ENCODE results near the gene KIF5C.

KIF5C gene

GRCh38 chr2:149019768-149020167, 144.7 kb downstream of the KIF5C start:
- DNase-seq (ENCODE audit: low spot score) = no peak
- no peak for TF ChIP-seq CTCF (IDR thresholded peaks at IDR 0.05; ENCODE audit: extremely low read depth, missing control alignments)

GRCh38 chr2:149020432-149020851, 145.4 kb downstream of the KIF5C start:
- TF ChIP-seq CTCF (IDR thresholded peaks at IDR 0.05; ENCODE audit: extremely low read depth, missing control alignments) = no peak

GRCh38 chr2:149021271-149021719, 146.3 kb downstream of the KIF5C start:
- no peak for DNase-seq (ENCODE audit: low spot score)
- no peak for TF ChIP-seq CTCF (IDR thresholded peaks at IDR 0.05; ENCODE audit: extremely low read depth, missing control alignments)

More at GRCh38 chr2:149020432-149020851, 145.4 kb downstream of the KIF5C start:
- no peak for DNase-seq (ENCODE audit: low spot score)

GRCh38 chr2:149021761-149022160, 146.7 kb downstream of the KIF5C start:
- no peak for DNase-seq (ENCODE audit: low spot score)
- TF ChIP-seq CTCF (IDR thresholded peaks at IDR 0.05; ENCODE audit: extremely low read depth, missing control alignments) = no peak

- DNase-seq (ENCODE audit: low spot score) = no peak
These were observed 148.1 kb downstream of the KIF5C start for GRCh38 chr2:149023091-149023490.

GRCh38 chr2:149027590-149028250, 152.7 kb downstream of the KIF5C start:
- DNase-seq (ENCODE audit: low spot score) = no peak
- no peak for TF ChIP-seq CTCF (IDR thresholded peaks at IDR 0.05; ENCODE audit: extremely low read depth, missing control alignments)

More at GRCh38 chr2:149023091-149023490, 148.1 kb downstream of the KIF5C start:
- TF ChIP-seq CTCF (IDR thresholded peaks at IDR 0.05; ENCODE audit: extremely low read depth, missing control alignments) = no peak

- DNase-seq (ENCODE audit: low spot score) = no peak
- TF ChIP-seq CTCF (IDR thresholded peaks at IDR 0.05; ENCODE audit: extremely low read depth, missing control alignments) = no peak
These were observed 153.3 kb downstream of the KIF5C start for GRCh38 chr2:149028377-149028776.

Measured in GM20000 (cell line).